ENCODE data around the gene OR2T1.
"Not testable (repeated sequence)": the region's sequence is repeated elsewhere in the genome, so short reads cannot be mapped to it uniquely, and the experiment has no call there.

Gene OR2T1, protein sequence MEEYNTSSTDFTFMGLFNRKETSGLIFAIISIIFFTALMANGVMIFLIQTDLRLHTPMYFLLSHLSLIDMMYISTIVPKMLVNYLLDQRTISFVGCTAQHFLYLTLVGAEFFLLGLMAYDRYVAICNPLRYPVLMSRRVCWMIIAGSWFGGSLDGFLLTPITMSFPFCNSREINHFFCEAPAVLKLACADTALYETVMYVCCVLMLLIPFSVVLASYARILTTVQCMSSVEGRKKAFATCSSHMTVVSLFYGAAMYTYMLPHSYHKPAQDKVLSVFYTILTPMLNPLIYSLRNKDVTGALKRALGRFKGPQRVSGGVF

DNA sequence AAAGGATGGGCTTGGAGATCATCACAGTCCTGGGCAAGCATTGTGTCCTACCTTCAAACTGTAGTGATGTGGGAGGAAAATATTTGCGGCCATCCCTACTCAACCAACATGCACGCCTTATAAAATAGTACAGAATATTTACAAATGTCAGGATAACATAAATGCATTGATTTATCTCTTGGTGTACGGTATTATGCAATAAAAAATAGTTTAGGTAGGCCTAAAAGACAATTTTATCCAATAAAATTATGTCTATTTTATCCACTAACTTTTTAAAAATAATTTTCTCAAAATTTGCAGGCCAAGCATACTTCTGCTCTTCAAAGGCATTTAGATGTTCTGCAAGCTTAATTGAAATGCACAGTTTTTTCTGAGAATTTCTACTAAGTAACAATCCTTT lies at the start of gene OR2T1:
Gene OR2T1 (plus strand): TSS at position 301 of the 400 bp plus-strand sequence. CDS start 3,100 bp downstream, outside the sequence.
- DNase-seq: no peak

DNA sequence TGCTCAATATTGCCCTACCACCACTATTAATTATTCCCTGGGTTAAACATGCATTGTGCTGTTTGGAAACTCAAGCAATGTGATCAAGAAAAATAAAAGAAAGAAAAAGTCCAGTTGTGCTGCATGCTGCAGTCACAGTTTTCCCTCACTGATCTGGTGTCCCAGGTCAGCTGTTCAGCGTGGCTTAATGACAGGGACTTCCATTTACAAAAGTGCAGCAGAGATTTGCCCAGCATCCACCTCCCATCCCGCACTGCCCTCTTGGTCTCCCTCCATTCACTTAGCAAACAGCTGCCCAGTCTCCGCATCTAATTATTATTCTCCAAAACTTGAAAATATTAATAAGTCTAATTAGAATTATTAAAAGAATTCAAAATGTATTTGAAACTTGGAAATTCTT lies 43.4 kb upstream of the OR2T1 start:
- DNase-seq: no peak

DNA sequence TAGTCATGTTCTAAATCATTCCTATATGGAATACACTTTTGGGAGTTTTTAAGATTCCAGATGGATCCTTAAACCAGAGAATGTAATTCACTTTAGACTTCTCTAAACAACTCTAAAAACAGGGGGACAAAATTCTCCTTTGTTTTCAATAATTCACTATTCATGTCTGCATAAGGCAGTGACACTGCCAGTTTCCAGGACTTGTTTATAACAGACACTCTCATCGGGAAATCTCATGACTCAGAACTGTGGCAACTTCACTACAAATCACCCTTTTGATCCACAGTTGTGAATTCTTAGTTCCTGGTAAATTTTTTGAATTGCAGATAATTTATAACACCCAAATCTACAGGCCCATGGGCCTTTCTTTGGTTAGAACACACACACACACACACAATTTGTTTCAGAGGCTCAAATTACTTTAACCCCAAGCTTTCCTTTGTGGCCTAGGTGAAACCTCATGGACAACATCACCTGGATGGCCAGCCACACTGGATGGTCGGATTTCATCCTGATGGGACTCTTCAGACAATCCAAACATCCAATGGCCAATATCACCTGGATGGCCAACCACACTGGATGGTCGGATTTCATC lies 41.6 kb upstream of the OR2T1 start, which contains the start of gene OR2T4:
Gene OR2T4 (plus strand): TSS at position 545 of the 595 bp plus-strand sequence. CDS start 0 bp downstream, at position 545.
- no peak for DNase-seq

DNA sequence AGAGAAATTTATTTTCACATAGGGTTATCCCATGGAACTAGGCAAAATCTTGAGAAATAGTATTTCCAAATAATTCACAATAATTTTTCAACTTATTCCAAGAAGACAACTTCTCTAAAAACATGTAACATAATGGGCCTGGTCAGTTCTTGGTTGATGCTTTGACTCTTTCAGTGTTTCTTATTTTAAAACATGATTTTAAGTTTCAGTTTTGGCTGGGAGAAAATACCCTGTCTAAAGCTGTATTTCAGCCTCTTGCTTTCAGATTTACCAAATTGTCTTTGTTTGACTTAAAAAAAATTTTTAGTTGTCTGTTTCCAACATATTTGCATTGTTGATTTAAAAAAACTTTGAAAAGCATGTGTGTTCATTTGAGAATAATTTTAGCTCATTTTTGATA lies 36.2 kb upstream of the OR2T1 start:
- DNase-seq: no peak

DNA sequence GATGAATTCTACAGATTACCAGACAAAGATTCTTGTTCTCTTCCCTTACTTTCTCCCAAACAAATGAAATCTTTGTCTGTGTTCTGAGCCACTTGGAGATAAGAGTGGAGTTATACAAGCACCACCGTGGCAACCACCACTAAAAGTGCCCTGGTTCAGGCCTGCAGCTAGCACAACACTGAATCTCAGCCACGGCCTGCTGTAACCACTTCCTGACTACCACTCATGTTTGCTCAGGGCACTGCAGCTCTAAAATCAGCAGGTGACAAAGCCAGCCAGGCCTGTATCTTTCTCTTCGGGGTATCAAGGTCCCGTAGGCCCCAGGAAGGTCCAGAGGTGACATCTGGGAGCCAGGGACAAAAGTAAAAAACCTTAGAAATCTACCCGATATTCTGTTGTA lies 30.5 kb upstream of the OR2T1 start:
- no peak for DNase-seq

DNA sequence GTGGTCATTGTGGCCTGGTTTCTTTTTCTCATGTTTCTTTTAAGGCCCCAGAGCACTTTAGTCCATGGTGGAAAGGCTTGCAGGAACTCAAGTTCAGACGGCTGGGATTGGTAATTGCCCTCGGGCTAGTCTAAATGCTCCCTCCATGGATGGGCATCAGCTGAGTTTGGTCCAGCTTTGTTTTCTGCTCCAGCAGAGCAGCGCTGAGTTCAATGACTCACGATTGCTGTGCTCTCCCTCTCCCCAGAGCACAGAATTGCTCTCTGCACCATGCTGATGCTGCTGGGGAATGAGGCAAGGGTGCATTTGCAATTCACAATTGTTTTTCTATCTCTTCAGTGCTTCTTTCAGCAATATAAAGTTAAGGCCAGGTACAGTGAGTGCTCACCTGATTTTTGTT lies 29.1 kb upstream of the OR2T1 start:
- no peak for DNase-seq

DNA sequence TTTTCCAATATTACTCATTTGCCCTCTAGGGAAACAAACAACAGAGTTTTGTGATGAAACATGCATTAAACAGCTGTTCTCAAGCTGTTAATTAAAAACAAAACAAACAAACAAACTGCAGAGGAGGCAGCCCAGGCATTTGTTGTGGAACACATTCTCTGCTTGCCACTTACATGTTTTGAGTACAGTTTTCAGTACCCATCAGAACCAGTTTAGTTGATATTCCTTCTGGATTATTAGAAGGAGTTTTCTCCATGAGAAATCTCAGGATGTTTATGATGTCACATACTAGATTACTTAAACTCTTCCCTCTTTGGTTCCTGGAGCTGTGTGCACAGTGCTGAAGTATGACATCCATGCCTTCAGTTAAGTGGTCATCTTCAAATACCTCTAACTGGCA lies 27.4 kb upstream of the OR2T1 start, which contains the start of gene OR2T6:
Gene OR2T6 (plus strand): TSS at position 301 of the 400 bp plus-strand sequence. CDS start 11,863 bp downstream, outside the sequence.
- DNase-seq: no peak

DNA sequence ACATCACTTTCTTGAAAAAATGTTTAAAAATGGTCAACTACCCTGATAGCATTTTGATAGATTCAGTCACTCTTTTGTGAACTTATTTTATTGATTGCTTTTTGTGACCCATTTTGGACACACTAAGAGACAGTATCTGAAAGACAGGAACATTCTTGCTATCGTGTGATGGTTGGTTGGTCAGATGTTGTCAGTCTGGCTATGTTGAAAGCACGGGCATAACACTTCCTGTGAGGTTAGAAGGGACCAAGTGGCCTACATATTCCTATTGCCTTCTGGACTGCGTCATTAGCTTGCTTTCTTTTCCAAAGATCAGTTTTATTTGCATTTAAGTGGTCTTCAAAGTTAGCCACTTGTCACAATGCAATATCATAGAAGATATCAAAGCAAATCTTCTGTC lies 25.9 kb upstream of the OR2T1 start:
- DNase-seq: no peak

DNA sequence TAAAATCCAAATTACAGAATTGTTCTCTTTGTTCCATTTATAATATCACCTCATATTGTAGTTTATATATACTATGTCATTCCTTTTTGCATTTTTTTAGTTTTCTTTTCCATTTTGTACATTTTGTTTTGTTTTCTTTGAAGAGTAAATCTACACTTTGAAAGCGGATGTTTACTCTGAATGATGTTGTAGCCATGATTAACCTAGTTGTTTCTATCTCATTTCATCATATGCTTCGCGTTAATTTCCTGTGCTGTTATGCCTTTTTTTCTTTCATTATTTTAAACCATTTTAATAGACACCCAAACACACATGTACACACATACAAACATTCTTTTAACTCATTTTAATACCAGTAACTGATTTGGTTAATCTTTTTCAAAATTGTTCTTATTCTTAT lies 22.0 kb upstream of the OR2T1 start:
- DNase-seq: no peak

DNA sequence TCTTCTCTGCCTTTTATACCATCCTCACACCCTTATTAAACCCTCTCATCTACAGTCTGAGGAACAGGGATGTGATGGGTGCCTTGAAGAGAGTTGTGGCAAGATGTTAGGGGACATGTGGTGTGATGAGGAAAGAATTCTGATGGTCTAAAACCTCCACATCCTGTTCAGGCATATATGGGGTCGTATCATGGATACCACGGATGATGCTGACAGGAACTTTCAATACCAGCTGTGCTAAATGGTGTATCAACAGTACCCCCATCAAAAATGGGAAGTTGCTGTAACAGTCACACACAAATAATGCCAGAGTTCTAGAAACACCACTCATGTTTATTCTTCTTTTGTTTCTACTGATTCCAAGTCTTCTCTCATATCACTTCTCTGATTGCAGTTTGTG lies 14.4 kb upstream of the OR2T1 start:
- DNase-seq: no peak

DNA sequence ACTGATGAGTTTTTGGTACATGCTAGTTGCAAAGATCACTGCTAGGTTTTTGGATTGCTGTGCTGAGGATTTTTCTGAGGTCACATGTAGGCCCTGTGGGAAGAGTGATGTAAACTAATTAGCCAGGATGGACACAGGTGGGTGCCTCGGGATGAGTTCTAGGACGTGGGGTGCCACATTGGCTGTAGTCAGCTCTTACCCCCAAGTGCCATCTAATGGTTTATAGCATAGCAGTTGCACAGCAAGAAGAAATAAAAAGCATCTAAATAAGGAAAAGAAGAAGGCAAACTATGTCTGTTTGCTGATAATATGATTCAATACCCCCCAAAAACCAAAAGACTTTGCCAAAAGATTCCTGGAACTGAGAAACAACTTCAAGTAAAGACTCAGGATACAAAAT lies 9.8 kb upstream of the OR2T1 start:
- DNase-seq: no peak

DNA sequence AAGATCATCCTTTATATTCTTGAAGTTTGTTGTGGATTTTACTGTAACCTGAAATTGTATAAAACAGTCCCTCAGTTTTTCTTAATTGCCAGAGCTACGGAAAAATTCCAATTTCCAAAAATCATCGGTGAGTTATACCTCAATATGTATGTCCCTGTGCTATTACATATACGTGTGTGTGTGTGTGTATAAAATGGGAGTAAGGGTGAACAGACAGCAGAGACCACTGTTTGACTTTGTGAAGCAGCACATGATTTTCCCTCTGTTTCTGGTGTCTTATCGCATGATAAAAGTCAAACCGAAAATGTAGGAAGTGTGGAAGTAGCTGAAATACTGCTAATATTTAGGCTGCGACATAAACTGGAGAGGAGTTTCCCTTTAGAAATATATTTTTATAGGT lies 1.2 kb downstream of the OR2T1 start:
- no peak for DNase-seq

DNA sequence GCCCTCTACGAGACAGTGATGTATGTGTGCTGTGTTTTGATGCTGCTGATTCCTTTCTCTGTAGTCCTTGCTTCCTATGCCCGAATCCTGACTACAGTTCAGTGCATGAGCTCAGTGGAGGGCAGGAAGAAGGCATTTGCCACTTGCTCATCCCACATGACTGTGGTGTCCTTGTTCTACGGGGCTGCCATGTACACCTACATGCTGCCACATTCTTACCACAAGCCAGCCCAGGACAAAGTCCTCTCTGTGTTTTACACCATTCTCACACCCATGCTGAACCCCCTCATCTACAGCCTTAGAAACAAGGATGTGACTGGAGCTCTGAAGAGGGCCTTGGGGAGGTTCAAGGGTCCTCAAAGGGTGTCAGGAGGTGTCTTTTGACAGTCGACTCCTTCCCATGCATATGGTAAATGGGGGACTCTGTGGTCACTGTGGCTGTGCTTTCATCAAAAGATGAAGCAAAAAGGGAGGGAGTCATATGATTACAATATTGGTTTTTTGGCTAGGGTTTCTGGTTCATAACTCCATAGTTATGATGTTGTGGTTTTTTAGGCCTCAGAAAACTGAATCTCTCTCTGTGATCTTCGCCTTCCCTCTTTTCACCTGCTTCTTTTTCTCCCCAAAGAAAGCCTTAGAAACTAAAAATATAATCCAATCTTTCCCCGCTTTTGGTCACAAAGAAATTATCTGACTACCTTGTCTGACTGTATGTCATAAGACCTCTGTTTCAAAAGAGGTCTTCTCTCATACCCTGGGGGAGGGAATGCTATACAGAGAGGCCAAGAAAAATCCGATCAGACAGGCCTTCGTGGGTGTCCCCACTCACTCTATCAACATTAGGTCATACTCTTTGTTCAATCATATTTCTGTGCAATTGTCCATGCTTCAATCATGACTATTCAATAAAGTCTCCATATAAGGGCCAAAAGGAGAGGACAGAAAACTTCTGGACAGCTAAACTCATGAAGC lies 4.2 kb downstream of the OR2T1 start:
- DNase-seq: no peak

DNA sequence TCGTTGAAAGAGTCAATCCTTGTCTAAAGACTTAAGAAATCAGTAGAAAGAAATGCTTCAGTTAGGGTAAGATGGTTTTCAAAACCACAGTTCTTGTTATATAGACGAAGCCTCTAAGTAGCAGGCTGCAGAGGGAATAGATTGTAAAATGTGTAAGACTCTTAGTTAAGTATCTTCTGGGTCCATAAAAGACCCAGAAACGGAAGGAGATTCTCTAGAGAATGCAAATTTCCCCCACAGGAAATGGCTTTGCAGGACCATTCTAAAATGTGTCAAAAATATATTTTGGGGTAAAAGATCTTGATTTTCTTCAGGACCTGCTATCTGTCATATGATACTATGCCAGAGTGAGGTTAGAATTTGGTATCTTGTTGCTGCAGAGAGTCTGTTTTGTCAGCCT lies 13.4 kb downstream of the OR2T1 start:
- DNase-seq: no peak

DNA sequence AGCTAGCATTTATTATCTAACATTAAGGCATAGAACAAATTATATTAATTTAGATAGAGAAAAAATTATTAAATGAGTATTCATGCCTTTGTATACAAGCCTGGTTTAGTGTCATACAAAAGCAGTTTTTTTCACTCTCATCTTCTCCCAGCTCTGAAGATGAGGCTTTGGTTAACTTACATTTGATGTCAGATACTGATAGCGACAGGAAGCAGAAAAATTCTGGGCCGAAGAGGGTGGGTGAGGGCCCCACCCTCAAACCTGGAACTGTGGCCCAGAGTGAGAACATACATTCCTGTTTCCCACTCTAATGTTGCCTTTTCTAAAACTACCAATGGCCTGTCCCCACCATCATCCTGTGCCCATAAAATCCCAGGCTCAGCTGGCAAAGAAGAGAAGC lies 15.0 kb downstream of the OR2T1 start:
- no peak for DNase-seq

DNA sequence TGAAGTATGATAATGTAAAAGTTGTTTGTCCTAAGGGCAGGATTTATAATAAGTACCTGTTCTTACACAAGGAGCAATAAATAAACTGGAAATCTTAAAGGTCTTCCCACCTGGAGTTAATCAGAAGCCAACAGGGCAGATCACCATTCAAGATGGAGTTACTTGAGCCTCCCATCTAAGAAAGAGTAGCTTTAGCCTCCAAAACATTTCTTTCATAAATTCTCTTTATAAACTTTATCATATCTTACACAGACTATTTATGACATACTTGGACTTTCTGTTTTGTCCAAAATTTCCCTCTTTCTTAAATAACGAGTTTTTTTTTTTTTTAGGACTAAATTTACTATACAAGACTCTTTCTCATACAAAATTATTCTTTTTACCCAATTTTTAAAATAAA lies 18.5 kb downstream of the OR2T1 start:
- no peak for DNase-seq

DNA sequence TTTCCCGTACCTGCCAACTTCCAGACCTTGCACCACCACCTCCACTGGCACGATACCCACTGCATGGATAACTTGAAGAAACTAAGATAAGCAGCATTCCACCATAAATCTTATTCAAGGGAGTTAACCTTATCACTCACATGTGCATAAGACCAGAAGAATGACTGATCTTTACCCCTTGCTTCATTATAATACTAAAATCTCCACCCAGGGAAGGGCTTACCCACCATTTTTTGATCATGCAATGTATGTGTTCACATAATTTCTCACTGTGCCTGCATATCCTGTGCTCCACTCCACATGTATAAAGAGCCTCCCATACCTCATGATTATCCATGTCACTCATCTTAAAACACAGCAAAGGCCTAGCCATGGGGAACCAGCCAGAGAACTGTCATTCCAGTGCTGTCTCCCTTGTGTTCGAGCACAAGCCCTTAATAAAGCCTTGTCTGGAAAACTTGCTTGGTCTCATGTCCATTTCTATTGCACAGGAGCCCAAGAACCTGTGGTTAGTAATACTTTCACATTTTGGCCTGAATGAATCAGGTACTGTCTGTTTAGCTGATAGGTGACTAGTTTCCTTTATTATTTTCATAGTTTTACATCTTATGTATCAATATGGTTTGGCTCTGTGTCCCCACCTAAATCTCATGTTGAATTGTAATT lies 24.8 kb downstream of the OR2T1 start:
- not testable (repeated sequence) for DNase-seq

DNA sequence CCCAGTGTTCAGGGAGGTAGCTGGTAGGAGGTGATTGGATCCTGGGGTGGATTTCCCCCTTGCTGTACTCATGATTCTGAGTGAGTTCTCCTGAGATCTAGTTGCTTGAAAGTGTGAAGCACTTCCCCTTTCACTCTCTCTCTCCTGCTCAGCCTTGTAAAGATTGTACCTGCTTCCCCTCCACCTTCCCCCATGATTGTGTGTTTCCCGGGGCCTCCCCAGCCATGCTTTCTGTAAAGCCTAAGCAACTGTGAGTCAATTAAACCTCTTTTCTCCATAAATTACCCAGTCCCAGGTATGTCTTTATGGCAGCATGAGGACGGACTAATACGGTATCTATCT lies 25.3 kb downstream of the OR2T1 start:
- not testable (repeated sequence) for DNase-seq

DNA sequence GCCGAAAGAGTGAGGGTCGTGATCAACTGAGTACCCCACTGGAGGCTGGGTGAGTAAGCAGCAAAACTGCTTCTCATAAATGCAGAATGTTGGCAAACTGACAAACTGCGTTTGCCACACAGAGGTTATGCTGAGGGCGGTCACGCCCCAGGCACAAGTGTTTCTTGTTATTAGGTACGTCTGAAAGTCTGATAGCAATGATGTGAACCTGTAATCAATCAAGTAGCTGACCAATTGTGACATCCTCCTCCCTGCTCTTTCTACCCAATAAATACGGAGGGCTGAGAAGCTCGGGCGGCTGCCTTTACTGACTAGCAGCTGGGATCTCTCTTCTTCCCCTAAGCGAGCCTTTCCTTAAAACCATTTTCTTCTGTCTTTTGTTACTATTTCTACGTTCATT lies 28.8 kb downstream of the OR2T1 start:
- DNase-seq: not testable (repeated sequence)

DNA sequence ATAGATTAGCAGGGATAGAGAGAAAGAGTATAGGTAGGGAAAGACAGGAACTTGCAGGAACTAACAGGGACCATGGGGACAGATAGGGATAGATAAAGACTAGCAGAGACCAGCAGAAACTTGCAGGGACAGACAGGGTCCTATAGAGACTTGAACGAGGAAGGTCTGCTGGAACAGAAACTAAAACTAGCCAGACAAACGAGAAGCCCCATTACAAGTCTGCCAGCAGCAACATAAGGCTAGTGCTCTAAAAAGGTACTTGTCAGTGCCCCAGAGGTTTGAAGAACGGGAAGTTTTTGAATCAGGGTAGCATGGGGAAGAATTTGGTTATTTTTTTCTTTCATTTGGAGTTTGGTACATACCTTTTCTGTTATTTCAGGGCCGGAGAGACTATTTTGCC lies 29.4 kb downstream of the OR2T1 start:
- DNase-seq: not testable (repeated sequence)

DNA sequence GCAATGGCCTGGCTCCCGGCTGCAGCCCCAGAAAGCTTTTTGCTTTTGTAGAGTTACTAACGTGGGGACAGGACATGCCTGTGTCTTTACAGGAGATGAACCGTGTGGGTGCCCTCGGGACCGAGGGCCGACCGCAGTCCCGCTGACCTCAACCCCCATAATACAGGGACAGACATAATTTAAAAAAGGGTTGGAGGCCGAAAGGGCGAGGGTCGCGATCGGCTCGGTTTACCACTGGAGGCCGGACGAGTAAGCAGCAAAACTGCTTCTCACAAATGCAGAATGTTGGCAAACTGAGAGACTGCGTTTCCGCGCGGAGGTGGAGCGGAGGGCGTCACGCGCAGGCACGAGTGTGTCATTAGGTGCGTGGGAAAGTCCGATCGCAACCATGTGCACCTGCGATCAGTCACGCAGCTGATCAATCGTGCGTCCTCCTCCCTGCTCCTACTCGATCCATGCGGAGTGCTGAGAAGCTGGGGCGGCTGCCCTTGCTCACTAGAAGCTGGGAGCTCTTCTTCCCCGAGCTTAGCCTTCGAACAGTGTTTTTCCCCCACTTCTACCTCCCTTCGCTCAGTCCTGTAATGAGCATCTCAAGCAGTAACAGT lies 31.1 kb downstream of the OR2T1 start:
- not testable (repeated sequence) for DNase-seq

DNA sequence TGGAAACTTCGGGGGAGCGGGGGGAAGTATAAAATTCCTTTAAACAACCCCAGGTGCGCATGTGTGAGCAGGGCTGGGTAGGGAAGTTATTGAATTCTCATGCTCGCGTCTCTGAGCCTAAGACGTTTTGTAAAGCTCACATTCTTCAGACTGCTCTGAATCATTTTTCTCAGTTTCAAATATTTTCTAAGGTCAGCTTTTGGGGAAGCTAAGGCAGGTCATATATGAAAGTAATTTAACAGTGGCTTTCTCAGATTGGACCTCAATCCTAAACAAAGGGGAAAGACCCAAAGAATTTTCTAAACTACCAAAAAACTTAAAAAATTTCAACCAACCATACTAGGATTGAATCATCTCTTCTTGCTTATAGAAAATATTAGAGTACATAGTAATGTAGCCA lies 32.1 kb downstream of the OR2T1 start:
- not testable (repeated sequence) for DNase-seq
